ENCODE data around the gene COBLL1.

The COBLL1 gene

GRCh38 chr2:164879901-164880535 lies 38.4 kb upstream of the COBLL1 start:
- no peak for TF ChIP-seq CTCF (conservative IDR thresholded peaks at IDR 0.05; ENCODE audit: low read depth, low read length)
- DNase-seq (ENCODE audit: low read depth), result no peak
- no peak overlapping the region for H3K4me3 ChIP-seq (ENCODE audit: low read depth, low read length)

GRCh38 chr2:164877927-164878326 lies 36.3 kb upstream of the COBLL1 start:
- TF ChIP-seq CTCF (conservative IDR thresholded peaks at IDR 0.05; ENCODE audit: low read depth, low read length), result no peak
- H3K4me3 ChIP-seq (ENCODE audit: low read depth, low read length), result no peak overlapping the region
- DNase-seq (ENCODE audit: low read depth), result no peak

DNA sequence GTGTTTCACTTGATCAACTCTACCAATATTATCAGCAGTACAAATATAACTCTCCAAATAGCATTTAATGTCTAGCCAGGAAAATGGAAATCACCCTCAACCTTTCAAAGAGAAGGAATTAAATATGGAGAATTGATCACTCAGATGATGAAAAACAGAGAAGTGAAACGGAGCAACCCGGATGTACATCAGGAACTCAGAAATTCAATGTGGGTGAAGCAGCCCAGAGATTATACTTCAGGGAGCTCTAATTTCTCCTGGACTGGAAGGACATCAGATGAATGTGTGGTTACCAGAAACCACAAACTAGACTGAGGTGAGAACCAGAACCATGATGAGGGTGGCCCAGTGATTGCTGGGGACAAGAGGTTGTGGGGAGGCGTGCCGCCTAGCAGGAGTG lies 35.5 kb upstream of the COBLL1 start:
- no peak for TF ChIP-seq CTCF (conservative IDR thresholded peaks at IDR 0.05; ENCODE audit: low read depth, low read length)
- H3K4me3 ChIP-seq (ENCODE audit: low read depth, low read length), result no peak overlapping the region
- no peak for DNase-seq (ENCODE audit: low read depth)

DNA sequence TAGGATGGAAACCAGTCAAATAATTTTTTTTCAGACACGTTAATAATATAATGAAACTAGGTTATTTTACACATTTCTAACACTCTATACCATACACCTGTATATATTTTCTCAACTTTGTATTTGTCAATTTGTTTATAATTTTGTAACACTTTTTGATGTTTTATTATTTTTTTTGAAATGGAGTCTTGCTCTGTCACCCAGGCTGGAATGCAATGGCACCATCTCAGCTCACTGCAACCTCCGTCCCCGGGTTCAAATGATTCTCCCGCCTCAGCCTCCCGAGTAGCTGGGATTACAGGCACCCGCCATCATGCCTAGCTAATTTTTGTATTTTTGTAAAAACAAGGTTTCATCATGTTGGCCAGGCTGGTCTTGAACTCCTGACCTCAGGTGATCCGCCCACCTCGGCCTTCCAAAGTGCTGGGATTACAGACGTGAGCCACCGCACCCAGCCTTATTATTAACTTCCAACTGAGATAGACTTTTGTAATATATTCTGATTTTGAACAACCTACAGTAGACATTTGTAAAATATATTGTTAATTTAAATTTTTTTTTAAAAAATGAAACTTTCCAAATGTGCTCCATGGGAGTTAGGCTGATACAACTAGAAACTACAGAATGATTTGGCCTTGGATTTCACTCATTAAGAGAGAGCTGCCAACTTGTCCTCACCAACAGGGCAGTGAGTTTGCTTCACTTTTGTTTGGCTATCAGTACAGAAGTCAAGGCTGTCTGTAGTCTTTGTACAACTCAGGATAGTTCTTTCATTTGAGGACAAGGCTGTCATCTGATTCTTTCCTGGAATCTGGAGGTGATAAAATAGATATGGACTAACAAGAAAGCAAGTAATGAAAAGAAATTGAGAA lies 33.9 kb upstream of the COBLL1 start:
- no peak overlapping the region for H3K4me3 ChIP-seq (ENCODE audit: low read depth, low read length)
- DNase-seq (ENCODE audit: low read depth), result no peak
- TF ChIP-seq CTCF (conservative IDR thresholded peaks at IDR 0.05; ENCODE audit: low read depth, low read length), result no peak

GRCh38 chr2:164873210-164873908 lies 31.7 kb upstream of the COBLL1 start:
- no peak overlapping the region for H3K4me3 ChIP-seq (ENCODE audit: low read depth, low read length)

DNA sequence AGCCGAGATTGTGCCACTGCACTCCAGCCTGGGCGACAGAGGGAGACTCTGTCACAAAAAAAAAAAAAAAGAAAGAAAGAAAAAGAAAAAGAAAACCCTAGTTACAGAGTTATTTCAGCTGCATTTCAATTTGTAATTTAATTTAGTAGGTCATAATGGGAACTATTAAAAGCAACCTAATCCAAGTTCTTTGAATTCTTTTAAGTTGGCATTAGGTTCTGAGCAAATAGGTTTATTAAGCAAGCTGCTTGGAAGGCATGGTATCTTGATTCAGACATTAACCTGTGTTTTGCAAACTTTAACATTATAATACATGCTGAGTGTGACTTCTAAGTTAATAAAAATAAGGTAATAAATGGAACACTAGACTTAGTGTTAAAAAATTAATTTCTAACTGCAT lies 29.8 kb upstream of the COBLL1 start:
- no peak overlapping the region for H3K4me3 ChIP-seq (ENCODE audit: low read depth, low read length)
- DNase-seq (ENCODE audit: low read depth), result no peak
- TF ChIP-seq CTCF (conservative IDR thresholded peaks at IDR 0.05; ENCODE audit: low read depth, low read length), result no peak

More at GRCh38 chr2:164873210-164873908, 31.7 kb upstream of the COBLL1 start:
- no peak for TF ChIP-seq CTCF (conservative IDR thresholded peaks at IDR 0.05; ENCODE audit: low read depth, low read length)
- DNase-seq (ENCODE audit: low read depth), result no peak
